ENCODE measurements around the gene SCAMP5. TPM values are rescaled to one million over a fixed set of nuclear protein-coding genes. Genes with fewer than 3 reads are reported as not detected.

Gene SCAMP5
- 1 to 10 TPM; 3.9 to 4.5 TPM for total RNA-seq

- POLR2A ChIA-PET: interaction anchor here (1.0 to 1.5 kb wide), 4 partner anchors 28 to 208 kb away, joined by 3 to 10 read pairs (median 3); partner anchors contain the start of genes C15orf39 and PPCDC
- H3K27me3 Mint-ChIP-seq: peaks cover 8% of the 10 kb centered on the region
- no peaks in the 10 kb centered on the region for H3K9me3 Mint-ChIP-seq (ENCODE audit: low read depth)
- CTCF ChIA-PET: interaction anchor here (0.8 to 2.5 kb wide), 15 partner anchors 9 to 209 kb away, joined by 3 to 11 read pairs (median 3); partner anchors contain the start of genes MPI, PPCDC, RPP25 and ULK3
- no peaks in the 10 kb centered on the region for H3K36me3 Mint-ChIP-seq (ENCODE audit: low read depth)
- DNase-seq (peak; percentile 98), ATAC-seq (peak; percentile 98)
- peak within 1 kb of the TSS; percentile 69 for H3K4me3 Mint-ChIP-seq
- H3K27ac Mint-ChIP-seq: no peak within 1 kb of the TSS
- intact Hi-C loops (cut with DNase I, micrococcal nuclease): loop anchor here (1.0 to 2.0 kb wide), 8 partner anchors 11 to 207 kb away; partner anchors contain the start of genes RPP25 (in 2 of the 2), COX5A (in 1 of the 2), CPLX3 (in 1 of the 2) and PPCDC (in 1 of the 2)
- peaks cover 16% of the 10 kb centered on the region for H3K4me1 Mint-ChIP-seq
These were observed at the start of gene SCAMP5 for GRCh38 chr15:74995182-74995778. Gene SCAMP5, plus strand, starts transcription at chr15:74995563. Its CDS starts 16,277 bp downstream, at chr15:75011840.

- DNase-seq: peak; percentile 87
- intact Hi-C loops (cut with DNase I, micrococcal nuclease): loop anchor here (1.0 to 10.0 kb wide), 5 partner anchors 49 to 578 kb away; no protein-coding TSS in a partner anchor
- H3K36me3 Mint-ChIP-seq (ENCODE audit: low read depth): no peaks in the 10 kb centered on the region
- H3K4me1 Mint-ChIP-seq: peaks cover 7% of the 10 kb centered on the region
- CTCF ChIA-PET: interaction anchor here (0.5 to 4.0 kb wide), 30 partner anchors 9 to 537 kb away, joined by 3 to 40 read pairs (median 4); partner anchors contain the start of genes COX5A, FAM219B and SCAMP5
- POLR2A ChIA-PET: no interaction called here
- H3K27ac Mint-ChIP-seq: no peak overlapping the region
- no peaks in the 10 kb centered on the region for H3K27me3 Mint-ChIP-seq
- peak; percentile 87 for ATAC-seq
- no peaks in the 10 kb centered on the region for H3K9me3 Mint-ChIP-seq (ENCODE audit: low read depth)
- no peak overlapping the region for H3K4me3 Mint-ChIP-seq
These were observed 45.1 kb upstream of the SCAMP5 start for GRCh38 chr15:74950078-74950908.

- POLR2A ChIA-PET: no interaction called here
- CTCF ChIA-PET: interaction anchor here (0.5 to 4.0 kb wide), 27 partner anchors 9 to 538 kb away, joined by 3 to 40 read pairs (median 4); partner anchors contain the start of genes COX5A, FAM219B and SCAMP5
- Mint-ChIP-seq H3K4me1 (peaks cover 11% of the 10 kb centered on the region), H3K27me3 (no peaks in the 10 kb centered on the region), H3K36me3 (ENCODE audit: low read depth) (no peaks in the 10 kb centered on the region), H3K9me3 (ENCODE audit: low read depth) (no peaks in the 10 kb centered on the region), H3K27ac (no peak overlapping the region), H3K4me3 (no peak overlapping the region)
- intact Hi-C loops (cut with DNase I, micrococcal nuclease): loop anchor here (5.0 to 10.0 kb wide), 2 partner anchors 316 to 579 kb away; no protein-coding TSS in a partner anchor
- ATAC-seq (no peak), DNase-seq (no peak)
These were observed 44.4 kb upstream of the SCAMP5 start for GRCh38 chr15:74951006-74951405.

GRCh38 chr15:74954515-74954914 lies 40.8 kb upstream of the SCAMP5 start:
- H3K27me3 Mint-ChIP-seq: peaks cover 21% of the 10 kb centered on the region
- peak overlapping the region; percentile 63 for H3K4me3 Mint-ChIP-seq
- H3K4me1 Mint-ChIP-seq: peaks cover 31% of the 10 kb centered on the region
- POLR2A ChIA-PET: interaction anchor here (0.7 kb wide), 1 partner anchor 33 kb away, joined by 3 read pairs; no protein-coding TSS in a partner anchor
- DNase-seq (peak; percentile 33), ATAC-seq (no peak)
- no peaks in the 10 kb centered on the region for H3K9me3 Mint-ChIP-seq (ENCODE audit: low read depth)
- intact Hi-C loops (cut with DNase I, micrococcal nuclease): loop anchor here (5.0 to 10.0 kb wide), 2 partner anchors 320 to 582 kb away; no protein-coding TSS in a partner anchor
- H3K36me3 Mint-ChIP-seq (ENCODE audit: low read depth): no peaks in the 10 kb centered on the region
- CTCF ChIA-PET: interaction anchor here (0.5 to 2.1 kb wide), 6 partner anchors 42 to 320 kb away, joined by 3 to 11 read pairs (median 4); no protein-coding TSS in a partner anchor
- no peak overlapping the region for H3K27ac Mint-ChIP-seq

GRCh38 chr15:74955017-74955416 lies 40.3 kb upstream of the SCAMP5 start:
- DNase-seq (peak; percentile 11), ATAC-seq (no peak)
- intact Hi-C loops (cut with DNase I, micrococcal nuclease): loop anchor here (5.0 to 10.0 kb wide), 3 partner anchors 173 to 497 kb away; partner anchors contain the start of genes CSK (in 1 of the 2) and SIN3A (in 1 of the 2)
- Mint-ChIP-seq H3K9me3 (ENCODE audit: low read depth) (no peaks in the 10 kb centered on the region), H3K27ac (no peak overlapping the region), H3K4me3 (peak overlapping the region; percentile 63), H3K4me1 (peaks cover 33% of the 10 kb centered on the region), H3K36me3 (ENCODE audit: low read depth) (no peaks in the 10 kb centered on the region), H3K27me3 (peaks cover 23% of the 10 kb centered on the region)
- POLR2A ChIA-PET: interaction anchor here (0.8 kb wide), 1 partner anchor 137 kb away, joined by 3 read pairs; no protein-coding TSS in a partner anchor
- CTCF ChIA-PET: interaction anchor here (0.5 to 2.1 kb wide), 10 partner anchors 10 to 320 kb away, joined by 3 to 11 read pairs (median 3); no protein-coding TSS in a partner anchor

GRCh38 chr15:74955796-74956647 lies 39.3 kb upstream of the SCAMP5 start:
- CTCF ChIA-PET: interaction anchor here (0.7 to 1.5 kb wide), 8 partner anchors 15 to 321 kb away, joined by 3 to 8 read pairs (median 3); partner anchors contain the start of gene SCAMP5
- Mint-ChIP-seq H3K4me3 (peak overlapping the region; percentile 63), H3K9me3 (ENCODE audit: low read depth) (no peaks in the 10 kb centered on the region), H3K27me3 (peaks cover 25% of the 10 kb centered on the region), H3K4me1 (peaks cover 40% of the 10 kb centered on the region), H3K36me3 (ENCODE audit: low read depth) (no peaks in the 10 kb centered on the region), H3K27ac (no peak overlapping the region)
- intact Hi-C loops (cut with DNase I, micrococcal nuclease): loop anchor here (1.0 to 10.0 kb wide), 13 partner anchors 18 to 496 kb away; partner anchors contain the start of genes SCAMP5 (in 2 of the 2), COX5A (in 1 of the 2), CSK (in 1 of the 2) and PPCDC (in 1 of the 2)
- ATAC-seq (peak; percentile 49), DNase-seq (peak; percentile 86)
- POLR2A ChIA-PET: interaction anchor here (0.8 to 0.9 kb wide), 2 partner anchors 18 to 136 kb away, joined by 3 read pairs; partner anchors contain the start of gene COX5A

- H3K36me3 Mint-ChIP-seq (ENCODE audit: low read depth): no peaks in the 10 kb centered on the region
- DNase-seq (peak; percentile 85), ATAC-seq (peak; percentile 84)
- H3K4me3 Mint-ChIP-seq: peak within 1 kb of the TSS; percentile 65
- H3K27ac Mint-ChIP-seq: no peak within 1 kb of the TSS
- intact Hi-C loops (cut with DNase I, micrococcal nuclease): loop anchor here (1.0 to 10.0 kb wide), 13 partner anchors 19 to 495 kb away; partner anchors contain the start of genes SCAMP5 (in 2 of the 2), COX5A (in 1 of the 2), CSK (in 1 of the 2) and PPCDC (in 1 of the 2)
- no peaks in the 10 kb centered on the region for H3K9me3 Mint-ChIP-seq (ENCODE audit: low read depth)
- peaks cover 25% of the 10 kb centered on the region for H3K27me3 Mint-ChIP-seq
- H3K4me1 Mint-ChIP-seq: peaks cover 46% of the 10 kb centered on the region
- POLR2A ChIA-PET: interaction anchor here (0.6 to 1.0 kb wide), 5 partner anchors 19 to 679 kb away, joined by 3 to 4 read pairs (median 3); partner anchors contain the start of gene COX5A
- CTCF ChIA-PET: interaction anchor here (0.6 to 1.5 kb wide), 13 partner anchors 11 to 902 kb away, joined by 3 to 8 read pairs (median 3); partner anchors contain the start of genes C15orf39 and SCAMP5
These were observed 38.5 kb upstream of the SCAMP5 start, which contains the start of gene RPP25 for GRCh38 chr15:74956648-74957475. Gene RPP25, minus strand, starts transcription at chr15:74956772. Its CDS starts 189 bp downstream, at chr15:74956583.

- Mint-ChIP-seq H3K4me1 (peaks cover 46% of the 10 kb centered on the region), H3K4me3 (peak overlapping the region; percentile 65), H3K27ac (no peak overlapping the region), H3K9me3 (ENCODE audit: low read depth) (no peaks in the 10 kb centered on the region), H3K36me3 (ENCODE audit: low read depth) (no peaks in the 10 kb centered on the region), H3K27me3 (peaks cover 25% of the 10 kb centered on the region)
- peak; percentile 41 for DNase-seq
- POLR2A ChIA-PET: interaction anchor here (0.6 to 1.0 kb wide), 4 partner anchors 26 to 679 kb away, joined by 3 to 4 read pairs (median 3); no protein-coding TSS in a partner anchor
- no peak for ATAC-seq
- intact Hi-C loops (cut with DNase I, micrococcal nuclease): loop anchor here (2.0 to 10.0 kb wide), 5 partner anchors 37 to 495 kb away; partner anchors contain the start of genes CSK (in 1 of the 2), SCAMP5 (in 1 of the 2) and SIN3A (in 1 of the 2)
- CTCF ChIA-PET: interaction anchor here (0.6 to 1.5 kb wide), 10 partner anchors 10 to 903 kb away, joined by 3 to 8 read pairs (median 4); partner anchors contain the start of gene SCAMP5
These were observed 37.8 kb upstream of the SCAMP5 start for GRCh38 chr15:74957476-74958035.
